ENCODE data around the gene BCR.

BCR gene

DNA sequence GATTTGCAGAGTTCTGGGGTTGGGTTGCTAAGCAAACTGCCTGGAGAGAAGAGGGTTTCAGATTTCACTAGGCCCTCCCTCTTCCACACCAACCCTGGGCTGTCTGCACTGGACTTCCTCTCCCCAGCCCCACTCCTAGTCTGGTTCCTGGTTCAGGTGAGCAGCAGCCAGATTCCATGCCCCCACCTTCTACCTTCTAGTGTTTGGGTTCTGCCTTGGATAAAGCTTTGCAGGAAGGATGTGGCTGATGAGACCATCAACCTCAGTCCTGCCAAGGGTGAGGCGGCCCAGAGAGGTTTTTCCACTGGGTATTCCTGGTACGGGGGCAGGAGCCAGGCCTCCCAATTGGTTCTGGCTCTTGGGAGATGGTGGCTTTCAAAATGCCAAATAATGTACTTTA is 68.3 kb downstream of the BCR start:
- DNase-seq, result no peak

DNA sequence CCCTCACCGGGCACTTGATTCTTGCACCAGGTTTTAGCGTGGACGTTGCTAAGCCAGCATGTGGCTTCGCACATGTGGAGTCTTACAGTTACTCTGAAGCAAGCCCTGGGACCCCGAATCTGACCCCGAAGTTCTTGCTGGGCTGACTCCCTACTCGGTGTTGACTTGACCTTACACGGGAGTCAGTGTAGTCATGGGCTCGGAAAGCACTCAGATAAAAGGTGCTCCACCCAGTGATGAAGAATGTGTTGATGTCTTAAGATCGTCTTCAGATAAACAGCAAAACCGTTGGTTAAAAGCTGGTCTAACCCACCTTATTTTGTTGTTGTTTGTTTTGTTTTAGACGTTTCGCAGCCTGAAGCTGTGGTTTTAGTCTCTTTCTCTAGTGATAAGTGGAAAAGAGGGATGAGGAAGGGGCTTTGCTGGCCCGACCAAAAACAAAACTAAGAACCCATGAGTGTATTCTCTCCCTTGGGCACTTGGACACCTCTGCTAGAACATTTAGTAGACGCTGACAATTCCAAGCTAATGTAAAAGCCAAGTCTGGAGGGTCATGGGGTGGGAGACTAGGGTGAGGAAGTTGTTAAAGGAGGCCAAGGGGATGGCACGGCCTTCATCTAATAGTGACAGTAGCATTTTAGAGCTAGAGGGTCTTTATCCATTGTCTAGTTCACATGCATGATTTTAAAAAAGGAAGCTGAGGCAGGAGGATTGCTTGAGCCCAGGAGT is 69.9 kb downstream of the BCR start:
- no peak for DNase-seq

DNA sequence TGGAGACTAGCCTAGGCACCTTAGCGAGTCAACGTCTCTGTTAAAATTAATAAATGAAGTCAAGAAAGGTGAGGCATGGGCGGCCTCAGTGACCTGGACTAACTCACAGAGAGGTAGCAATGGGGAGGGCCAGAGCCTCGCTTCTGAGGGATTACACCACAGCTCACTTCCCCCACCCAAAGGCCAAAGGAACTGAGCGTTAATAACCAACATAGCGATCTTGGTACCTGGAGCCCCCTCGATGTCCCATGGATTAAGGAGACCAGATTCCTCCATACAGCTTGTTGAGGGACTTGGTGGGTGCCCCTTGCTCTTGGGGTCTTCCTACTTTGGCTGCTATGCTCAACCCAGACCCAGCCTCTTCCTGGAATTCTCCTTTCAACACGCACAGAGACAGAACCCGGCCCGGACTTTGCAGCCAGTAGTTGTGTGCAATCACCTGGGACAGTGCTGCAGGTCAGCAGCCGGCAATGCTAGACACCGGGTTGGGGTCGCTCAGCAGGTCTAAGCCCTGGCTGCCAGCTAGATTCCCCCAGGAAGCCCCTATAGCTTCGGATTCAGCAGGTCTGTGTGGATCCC is 70.6 kb downstream of the BCR start:
- no peak for DNase-seq

DNA sequence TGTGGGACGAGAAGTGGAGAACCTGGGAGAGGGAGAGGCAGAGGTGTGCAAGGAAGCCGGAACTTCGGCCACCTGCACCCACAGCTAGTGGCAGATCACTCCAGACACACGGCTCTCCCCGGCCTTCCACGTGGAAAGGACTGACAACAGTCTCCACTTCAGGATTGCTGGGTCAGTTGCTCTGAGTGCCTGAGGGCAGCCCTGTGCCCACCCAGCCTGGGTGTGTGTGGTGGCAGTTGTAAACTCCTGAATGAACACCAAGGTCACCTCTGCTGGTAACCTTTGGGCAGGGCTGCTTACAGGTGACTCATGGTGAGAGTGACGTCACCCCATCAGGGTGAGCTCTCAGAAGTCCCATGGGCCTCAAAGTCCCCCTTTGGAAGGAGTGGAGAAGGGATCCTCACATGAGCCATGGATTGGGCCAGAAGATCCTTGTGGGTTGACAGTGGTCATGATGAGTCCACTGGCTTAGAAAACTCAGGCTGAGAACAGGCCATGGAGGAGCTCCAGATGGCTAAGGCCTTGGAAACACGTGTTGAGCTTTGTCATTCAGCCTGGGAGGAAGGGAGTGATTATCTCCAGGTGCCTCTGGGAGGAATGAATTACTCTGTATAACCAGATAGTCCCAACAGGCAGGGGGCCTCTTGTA is 71.3 kb downstream of the BCR start:
- DNase-seq, result no peak

DNA sequence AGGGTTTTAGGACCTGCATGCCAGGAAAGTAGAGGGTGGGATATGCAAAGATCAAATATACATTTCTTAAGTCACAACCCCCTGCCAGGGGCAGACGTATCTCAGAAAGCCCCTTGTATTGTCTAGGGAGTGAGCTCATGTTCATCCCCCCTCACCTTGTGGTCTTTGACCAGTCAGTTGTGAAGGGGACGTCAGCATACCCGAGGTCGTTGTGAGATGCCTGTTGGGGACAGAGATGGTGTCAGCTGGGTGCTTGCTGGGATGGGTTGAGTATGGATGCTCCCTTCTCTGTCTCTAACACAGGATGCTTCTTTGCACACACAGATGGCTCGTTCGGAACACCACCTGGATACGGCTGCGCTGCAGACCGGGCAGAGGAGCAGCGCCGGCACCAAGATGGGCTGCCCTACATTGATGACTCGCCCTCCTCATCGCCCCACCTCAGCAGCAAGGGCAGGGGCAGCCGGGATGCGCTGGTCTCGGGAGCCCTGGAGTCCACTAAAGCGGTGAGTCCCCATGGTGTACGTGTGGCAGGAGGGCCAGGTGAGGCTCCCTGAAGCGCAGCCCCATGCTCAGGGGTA is 73.3 kb downstream of the BCR start:
- no peak for DNase-seq

DNA sequence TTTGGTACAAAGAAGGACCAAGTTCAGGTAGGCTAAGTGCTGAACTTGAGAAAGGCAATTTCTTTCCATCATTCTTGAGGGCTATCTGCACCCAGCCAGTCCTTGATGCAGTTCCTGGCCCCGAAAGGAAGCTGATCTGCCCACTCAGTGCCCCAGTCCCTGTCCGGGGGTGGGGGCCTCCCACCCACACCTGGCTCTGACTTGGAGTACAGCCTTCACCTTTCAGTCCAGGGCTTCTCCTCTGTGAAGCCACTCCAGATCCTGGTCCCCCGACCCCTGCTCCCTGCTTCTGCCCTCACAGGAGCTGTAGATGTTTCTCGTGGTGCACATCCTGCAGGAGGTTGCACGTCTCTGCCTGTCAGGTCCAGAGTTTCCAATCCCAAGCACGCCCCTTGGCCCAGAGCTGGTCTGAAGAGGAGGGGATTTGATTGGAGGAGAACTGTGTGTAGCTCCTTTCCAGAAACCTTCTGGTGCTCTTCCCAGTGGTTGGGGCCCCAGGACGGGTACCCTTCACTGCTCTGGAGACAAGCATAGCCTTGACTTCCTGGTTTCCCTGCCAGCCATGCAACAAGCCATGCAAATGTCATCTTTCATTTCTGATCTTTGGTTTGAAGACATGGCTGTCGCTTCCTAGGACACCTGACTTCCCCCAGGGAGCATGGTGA is 75.3 kb downstream of the BCR start:
- no peak for DNase-seq

DNA sequence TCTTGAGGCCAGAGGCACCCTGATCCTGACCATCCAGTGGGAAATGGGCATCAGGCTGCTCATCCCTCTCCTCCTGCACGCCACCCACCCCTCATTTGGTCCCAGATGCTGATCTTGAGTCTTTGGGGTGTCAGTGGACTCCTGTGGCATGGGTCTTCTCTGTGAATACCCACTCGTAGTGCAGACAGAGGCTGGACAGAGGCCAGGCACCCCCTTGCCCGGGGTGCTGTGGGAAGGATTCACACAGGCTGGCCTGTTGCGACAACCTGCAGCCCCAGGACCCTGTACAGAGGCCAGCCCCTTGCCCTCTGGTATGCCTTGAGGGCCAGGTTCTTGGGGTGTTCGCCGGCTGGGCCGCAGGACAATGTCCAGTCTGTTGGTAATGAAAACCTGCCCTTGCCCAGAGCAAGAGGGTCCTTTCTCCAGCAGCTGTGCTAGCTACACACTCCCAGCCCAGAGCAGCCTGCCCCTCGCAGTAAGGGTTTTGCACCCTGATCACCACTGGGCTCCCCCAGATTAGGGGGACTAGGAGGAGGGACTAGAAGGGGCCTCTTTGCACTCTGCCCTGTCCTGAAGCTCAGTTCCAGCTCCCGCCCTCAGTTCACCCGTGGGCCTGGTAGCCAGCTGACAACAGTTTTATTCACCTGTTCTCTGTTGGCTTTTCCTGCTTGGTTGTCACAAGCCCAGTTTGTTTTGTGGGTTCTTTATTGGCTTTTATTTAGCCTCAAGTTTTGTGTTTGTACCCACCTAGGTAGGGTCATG is 76.0 kb downstream of the BCR start:
- no peak for DNase-seq

DNA sequence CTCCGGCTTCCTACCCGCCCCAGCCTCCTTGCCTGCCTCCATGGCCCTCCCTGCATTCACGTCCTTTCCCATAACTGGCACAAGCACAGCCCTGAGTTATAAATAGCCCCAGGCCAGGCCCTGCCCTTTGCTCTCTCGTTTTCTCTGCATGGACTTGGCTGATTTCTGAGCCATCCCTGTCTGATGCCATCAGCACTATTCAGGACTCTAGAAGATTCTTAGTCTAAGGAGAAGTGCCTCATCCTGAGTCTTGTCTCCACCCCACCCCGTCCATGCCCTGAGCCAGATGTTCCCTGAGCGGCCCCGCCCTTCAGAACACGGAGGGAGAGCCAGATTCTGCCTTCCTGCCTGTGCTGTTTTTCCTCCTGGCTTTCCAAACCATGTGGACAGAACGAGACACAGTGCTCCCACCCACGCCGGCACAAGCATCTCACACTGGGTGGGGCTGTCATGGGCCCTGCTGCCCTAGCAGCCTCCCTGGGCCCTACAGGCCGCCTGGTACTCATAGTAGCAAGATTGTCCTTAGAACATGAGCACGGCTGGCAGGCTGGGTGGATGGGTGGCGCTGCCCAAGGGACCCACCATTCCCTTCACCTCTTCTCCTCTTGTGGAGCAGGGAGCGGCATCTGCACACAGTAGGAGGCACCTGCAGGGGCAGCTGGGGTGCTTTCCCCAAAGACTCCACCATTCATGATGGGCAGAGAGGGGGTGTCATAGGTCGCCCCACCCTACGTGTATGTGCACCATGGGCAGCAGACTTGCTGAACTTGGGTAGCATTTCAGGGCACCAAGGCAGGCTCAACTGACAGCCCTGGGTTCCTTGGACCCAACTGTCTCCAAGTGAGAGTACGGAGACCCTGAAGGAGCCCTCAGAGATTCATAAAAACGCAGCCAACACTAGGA is 76.9 kb downstream of the BCR start:
- DNase-seq, result no peak

DNA sequence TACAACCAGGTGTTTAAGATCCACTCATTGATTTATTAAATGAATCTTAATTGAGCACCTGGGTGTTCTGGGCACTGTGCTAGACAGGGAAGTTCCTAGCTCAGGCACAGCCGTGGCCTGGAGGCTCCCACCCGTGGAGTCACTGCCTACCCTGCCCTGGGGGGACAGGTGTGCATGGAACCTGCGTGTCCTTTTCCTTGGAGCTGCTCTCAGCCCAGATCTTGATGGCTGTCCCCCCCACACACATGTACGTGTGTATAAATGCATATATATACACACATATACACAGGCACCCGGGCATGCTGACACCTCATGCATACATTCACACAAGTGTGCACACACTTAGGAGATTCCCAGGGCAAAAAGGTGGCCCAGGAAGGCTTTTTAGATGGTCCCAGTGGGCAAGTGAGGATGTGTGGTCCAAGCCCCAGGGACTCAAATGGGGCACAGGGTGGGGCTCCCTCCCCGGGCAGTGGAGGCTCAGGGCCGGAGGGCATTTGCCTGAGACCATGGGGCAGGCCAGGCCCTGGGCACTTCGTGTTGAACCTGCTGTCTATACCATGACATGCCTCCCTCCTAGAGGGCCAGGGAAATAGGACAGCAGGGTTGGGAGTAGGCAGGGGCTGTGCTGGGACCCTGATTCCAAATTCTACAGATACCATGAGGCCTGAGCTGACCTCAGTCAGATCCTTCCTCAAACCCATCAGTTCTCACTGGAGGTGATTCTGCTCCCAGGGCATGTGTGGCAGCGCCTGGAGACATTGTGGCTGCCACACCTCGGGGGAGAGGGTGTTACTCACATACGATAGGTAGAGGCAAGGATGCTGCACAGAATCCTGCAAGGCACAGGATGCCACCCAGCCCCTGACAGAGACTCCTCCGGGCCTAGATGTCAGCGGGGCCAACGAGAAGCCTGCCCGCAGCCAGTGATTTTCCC is 77.8 kb downstream of the BCR start:
- DNase-seq, result no peak

DNA sequence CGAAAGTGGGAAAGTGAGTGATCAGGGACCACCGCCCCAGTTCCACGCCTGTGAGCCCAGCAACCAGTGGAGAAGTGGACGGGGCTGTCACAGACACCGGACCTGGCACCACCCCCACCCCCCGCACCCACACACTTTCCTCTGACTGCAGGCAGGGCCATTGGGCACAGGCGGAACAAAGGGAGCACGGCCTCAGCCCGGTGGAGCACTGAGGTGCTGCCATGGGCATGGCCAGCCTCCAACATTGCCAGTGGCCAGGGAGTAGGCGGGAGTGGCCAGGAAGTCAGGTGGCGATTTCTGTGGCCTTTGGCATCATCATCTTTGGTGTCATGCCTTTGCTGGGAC is 78.5 kb downstream of the BCR start:
- DNase-seq, result no peak

DNA sequence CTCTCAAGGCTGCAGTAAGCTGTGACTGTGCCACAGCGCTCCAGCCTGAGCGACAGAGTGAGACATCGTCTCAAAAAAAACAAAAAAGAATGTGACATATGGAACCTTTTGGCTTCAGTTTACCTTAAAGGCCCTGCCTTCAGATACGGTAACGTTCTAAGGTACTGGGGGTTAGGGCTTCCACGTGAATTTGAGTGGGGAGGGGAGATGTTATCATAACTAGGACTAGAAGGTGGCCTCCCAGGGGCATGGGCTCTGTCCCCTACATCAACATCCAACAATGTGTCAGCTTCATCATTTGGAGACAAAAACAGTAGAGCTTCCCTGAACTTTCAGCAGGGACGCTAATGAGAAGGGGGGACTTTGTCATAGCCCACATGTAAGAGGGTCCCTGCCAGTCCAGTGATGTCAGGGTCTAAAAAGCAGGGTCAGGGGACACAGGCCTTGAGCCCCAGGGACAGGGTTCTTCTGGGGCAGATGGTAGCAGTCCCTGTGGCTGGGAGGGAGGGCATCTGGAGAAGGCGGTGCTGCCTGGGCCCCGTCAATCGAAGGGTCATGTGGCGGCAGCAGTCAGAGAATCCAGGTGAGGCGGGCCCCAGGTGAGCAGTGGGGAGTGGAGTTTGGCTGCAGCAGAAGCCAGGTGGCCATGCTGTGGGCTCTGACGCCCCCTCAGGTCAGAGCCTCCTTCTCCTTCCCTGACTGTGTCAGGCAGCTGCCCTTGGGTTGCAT is 79.8 kb downstream of the BCR start:
- no peak for DNase-seq

DNA sequence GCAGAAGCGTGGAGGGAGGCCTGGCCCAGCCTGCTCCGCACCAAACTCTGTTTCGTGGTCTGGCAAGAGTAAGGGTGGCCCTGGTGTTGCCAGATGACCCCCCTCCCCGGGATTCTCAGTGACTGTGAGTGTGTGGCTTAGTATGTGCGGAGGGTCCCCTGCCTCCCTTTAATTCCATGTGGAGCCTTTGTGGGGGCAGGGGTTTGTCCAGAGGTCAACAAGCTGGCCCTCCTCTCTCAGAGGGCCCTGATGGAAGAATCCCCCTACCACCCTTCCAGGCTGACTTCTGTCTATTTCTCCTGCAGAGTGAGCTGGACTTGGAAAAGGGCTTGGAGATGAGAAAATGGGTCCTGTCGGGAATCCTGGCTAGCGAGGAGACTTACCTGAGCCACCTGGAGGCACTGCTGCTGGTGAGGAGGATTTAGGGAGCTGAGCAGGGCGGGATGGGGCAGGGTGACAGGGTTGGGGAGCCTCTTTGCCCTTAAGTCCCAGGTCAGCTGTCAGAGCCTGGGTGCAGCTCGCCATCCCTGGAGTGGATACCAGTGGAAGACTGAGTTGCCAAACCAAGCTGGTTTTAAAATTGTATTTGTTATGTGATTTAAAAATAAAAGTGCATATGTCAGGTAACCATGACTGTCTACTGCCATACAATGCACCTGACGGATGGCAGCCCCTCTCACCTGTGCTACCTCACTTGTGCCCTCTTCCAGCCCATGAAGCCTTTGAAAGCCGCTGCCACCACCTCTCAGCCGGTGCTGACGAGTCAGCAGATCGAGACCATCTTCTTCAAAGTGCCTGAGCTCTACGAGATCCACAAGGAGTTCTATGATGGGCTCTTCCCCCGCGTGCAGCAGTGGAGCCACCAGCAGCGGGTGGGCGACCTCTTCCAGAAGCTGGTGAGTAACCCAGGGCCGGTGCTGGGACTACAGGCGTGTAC is 80.6 kb downstream of the BCR start:
- DNase-seq, result no peak

DNA sequence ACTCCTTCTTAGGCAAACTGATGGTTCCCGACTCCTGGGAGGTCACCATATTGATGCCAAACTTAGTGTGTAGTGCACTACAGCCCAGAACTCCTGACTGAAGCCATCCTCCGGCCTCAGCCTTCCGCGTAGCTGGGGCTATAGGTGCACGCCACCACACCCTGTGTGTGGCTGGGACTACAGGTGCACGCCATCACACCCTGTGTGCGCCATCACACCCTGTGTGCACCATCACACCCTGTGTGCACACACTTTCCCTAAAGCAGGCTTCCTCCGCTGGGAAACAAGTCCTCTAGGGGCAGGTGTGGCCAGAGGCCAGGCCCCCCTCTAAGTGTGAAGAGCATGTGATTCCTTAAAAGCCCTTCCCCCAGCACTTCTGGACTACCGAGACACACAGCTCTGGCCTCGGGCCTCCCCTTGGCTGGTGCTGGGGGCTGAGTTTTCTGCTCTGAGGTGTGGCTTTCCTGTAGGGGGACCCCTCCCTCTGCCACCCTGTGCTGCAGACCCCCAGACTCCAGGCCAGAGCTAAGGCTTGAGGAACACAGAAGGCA is 81.7 kb downstream of the BCR start:
- DNase-seq, result no peak

DNA sequence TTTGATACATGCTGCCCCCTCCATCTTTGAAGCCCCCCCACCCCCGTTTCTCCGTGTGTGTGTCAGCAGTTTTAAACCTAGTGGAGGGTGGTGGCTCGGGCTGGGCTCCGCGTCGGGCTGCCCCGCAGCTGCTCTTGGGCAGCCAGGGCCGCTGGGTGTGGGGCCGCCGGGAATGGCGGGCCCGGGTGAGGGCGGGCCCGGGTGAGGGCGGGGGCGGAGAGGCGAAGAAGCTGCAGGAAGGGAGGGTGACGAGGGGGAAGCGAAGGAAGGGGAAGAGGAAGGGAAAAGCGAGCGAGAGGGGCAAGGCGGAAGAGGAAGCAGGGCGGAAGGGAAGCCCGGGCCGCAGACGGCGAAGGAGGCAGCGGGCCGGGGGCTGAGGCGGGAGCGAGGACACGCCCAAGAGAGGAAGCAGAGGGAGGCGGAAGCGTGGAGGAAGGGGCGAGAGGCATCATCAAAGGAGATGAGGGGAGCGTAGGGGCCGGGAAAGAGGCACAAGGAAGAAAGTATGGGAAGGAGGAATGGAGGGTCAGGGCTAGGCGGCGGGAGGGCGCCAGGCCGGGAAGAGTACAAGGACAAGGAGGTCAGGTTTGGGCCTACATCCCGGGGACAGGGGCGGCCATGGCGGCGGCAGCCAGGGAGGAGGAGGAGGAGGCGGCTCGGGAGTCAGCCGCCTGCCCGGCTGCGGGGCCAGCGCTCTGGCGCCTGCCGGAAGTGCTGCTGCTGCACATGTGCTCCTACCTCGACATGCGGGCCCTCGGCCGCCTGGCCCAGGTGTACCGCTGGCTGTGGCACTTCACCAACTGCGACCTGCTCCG is 82.4 kb downstream of the BCR start:
- no peak for DNase-seq

DNA sequence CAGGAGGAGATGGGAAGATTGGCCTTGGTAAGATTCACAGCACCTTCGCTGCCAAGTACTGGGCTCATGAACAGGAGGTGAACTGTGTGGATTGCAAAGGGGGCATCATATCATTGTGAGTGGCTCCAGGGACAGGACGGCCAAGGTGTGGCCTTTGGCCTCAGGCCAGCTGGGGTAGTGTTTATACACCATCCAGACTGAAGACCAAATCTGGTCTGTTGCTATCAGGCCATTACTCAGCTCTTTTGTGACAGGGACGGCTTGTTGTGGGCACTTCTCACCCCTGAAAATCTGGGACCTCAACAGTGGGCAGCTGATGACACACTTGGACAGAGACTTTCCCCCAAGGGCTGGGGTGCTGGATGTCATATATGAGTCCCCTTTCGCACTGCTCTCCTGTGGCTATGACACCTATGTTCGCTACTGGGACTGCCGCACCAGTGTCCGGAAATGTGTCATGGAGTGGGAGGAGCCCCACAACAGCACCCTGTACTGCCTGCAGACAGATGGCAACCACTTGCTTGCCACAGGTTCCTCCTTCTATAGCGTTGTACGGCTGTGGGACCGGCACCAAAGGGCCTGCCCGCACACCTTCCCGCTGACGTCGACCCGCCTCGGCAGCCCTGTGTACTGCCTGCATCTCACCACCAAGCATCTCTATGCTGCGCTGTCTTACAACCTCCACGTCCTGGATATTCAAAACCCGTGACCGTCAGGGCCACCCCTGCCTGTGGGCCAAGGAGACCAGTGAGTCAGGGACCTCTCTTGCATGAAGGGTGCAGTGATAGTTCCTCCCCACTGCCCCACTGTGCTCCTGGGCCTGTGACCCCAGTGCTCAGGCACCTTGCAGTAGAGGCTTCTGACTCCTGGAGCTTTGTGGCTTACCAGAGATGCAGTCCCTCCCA is 83.6 kb downstream of the BCR start:
- peak; percentile 27 for DNase-seq

DNA sequence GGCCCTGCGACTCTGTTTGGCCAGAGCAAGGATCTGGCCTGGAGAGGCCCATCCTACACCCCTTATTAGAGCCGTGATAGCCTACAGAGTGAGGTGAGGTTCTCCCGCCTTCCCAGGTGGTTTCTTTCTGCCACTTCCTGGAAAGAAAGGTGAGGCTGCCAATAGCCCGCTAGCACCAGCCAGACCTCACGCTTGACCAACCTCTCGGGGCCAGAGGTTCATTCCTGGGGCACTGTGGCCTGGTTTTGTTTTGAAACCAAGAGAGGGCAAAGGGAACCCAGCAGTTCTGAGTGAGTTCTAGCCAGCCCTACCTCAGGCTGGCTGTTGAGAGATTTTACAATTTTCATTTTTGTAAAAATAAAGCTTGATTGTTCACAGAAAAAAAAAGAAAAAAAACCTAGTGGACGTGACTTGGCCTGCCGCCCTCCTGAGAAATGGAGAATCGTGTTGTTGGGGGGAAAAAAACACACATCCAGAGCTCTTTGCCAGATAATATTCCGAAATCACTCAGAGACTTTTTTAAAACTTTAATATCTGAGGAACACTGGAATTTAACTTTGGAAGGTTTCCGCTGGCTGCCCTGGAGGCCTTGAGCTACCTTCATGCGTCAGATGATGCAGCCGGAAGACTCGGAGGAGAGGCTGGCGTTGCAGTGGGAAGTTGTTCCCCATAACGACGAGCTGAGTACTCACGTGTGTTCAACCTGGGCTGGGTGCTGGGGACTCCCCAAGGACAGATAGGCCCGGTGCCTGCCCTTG is 84.5 kb downstream of the BCR start:
- DNase-seq, result no peak
